ENCODE measurements around the gene ARF6. TPM values are rescaled to one million over a fixed set of nuclear protein-coding genes. Genes with fewer than 3 reads are reported as not detected.

The ARF6 gene
- 90.3 to 102 TPM (median 102 TPM) in 5 replicates for total RNA-seq (2022; extraction: Qiagen RNA extraction)

DNA sequence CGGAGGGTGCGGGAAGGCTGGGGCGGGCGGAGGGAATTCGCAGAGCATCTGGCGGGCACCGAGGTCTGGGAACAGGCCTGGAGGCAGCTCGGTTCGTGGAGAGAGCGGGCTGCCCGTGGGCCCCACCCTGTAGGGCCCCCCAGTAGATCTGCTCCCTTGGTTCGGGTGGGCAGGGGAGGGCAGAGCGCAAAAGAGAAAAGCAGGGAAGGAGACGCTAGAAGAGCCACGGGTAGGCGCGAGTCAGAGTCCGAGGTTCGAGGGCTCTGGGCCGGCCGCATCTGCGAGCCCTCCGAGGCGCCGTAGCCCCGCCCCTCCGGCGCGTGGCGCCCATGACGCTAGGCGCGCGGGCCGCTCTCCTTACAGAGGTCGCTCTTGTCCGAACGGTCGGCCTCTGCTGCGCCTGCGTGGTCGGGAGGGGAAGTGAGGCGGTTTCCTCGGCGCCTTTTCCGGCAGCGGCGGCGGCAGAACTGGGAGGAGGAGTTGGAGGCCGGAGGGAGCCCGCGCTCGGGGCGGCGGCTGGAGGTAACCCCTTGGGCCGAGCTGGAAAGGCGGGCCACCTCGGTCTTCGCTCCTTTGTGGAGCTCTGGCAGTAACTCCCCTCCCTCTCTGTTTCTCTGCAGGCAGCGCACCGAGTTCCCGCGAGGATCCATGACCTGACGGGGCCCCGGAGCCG, at the start of gene ARF6:
ARF6 (plus strand) TSS at position 447 of the 673 bp plus-strand sequence. CDS start 655 bp downstream, outside the sequence.

DNA sequence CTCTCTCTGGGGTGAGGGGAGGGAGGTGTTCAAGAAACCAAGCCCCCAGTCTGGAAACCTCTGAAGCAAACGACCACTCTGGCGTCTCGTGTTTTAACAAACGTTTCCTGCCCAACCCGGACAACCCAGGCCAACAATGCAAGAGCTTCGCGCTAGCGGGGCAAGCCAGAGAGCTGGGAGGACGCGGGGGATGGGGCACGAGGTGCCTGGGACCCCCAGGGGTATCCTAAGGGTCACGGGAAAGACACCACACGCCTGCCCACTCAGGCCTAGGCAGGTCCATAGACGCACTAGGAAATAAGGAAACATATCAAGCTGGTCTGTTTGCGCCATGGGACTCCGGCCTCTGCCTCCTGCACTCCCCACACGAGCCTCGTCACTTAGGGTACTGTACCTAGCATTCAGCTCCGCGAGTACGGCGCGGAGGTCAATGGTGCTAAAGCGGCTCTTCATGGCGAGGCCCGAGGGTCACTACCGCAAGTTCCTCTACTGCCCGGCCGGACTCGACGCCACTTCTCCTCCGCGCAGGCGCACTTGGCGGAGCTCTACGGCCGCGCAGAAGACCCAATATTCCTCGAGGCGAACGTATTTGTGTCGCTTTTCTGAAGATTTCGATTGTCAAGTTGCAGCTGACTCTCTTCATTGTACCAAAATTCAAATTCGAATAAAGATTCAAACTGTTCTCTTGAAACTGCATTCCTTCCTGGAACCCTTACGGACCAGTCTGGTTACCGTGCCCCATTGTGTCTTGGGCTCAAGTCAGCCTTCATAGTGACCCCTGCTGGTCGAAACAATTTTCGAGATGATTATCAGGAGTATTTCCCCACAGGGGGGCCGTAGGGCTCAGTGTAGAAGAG, 40.4 kb upstream of the ARF6 start, which contains the start of gene NEMF:
NEMF (minus strand) TSS at position 488 of the 857 bp plus-strand sequence; CDS start at position 453, 35 bp downstream.

Other genes with a start within 250 kb of the ARF6 start
- gene POLE2, start 204.9 kb upstream of the ARF6 start, total RNA-seq (2022; extraction: Qiagen RNA extraction): 12.2 to 15.7 TPM (median 13.4 TPM) in 5 replicates
- 0.23 to 0.48 TPM (median 0.41 TPM) in 5 replicates for gene KLHDC1, start 200.0 kb upstream of the ARF6 start, total RNA-seq (2022; extraction: Qiagen RNA extraction)
- 29.7 to 32.9 TPM (median 32.4 TPM) in 5 replicates for gene KLHDC2, start 124.9 kb upstream of the ARF6 start, total RNA-seq (2022; extraction: Qiagen RNA extraction)
- gene NEMF, start 40.3 kb upstream of the ARF6 start, total RNA-seq (2022; extraction: Qiagen RNA extraction): 30.1 to 39.0 TPM (median 36.6 TPM) in 5 replicates
- gene VCPKMT, start 223.5 kb downstream of the ARF6 start, total RNA-seq (2022; extraction: Qiagen RNA extraction): 6.5 to 9.1 TPM (median 8.5 TPM) in 5 replicates